ENCODE measurements around the gene BCKDK. TPM values are rescaled to one million over a fixed set of nuclear protein-coding genes. Genes with fewer than 3 reads are reported as not detected.
"Not testable (repeated sequence)": the region's sequence is repeated elsewhere in the genome, so short reads cannot be mapped to it uniquely, and the experiment has no call there.

The BCKDK gene
- total RNA-seq, 4 donors from 2014 or later: 60.7 to 85.3 (median 78.6) TPM

- DNase-seq (ENCODE audit: low spot score in 2 of 2): peak in 1 of 2 donors; percentile 88
- no peak overlapping the region for H3K4me3 ChIP-seq (ENCODE audit: low read depth, poor library complexity, severe bottlenecking)
- no peak for TF ChIP-seq CTCF (IDR thresholded peaks at IDR 0.05)
- WGBS, 2 donors: 51 to 71% methylated on average over 17 to 18 of the region's 22 CpGs
- intact Hi-C loops (cut with DNase I; ENCODE audit: low total_unique reads): loop anchor here (10.0 kb wide), 1 partner anchor 158 kb away; the partner anchor contains the start of gene HSD3B7
These were observed 35.0 kb downstream of the BCKDK start for GRCh38 chr16:31143011-31143693.

GRCh38 chr16:31143694-31144148 is 35.5 kb downstream of the BCKDK start:
- DNase-seq (ENCODE audit: low spot score in 2 of 2): no peak
- TF ChIP-seq POLR2A (IDR thresholded peaks at IDR 0.05): no peak
- TF ChIP-seq CTCF (IDR thresholded peaks at IDR 0.05): no peak
- intact Hi-C loops (cut with DNase I; ENCODE audit: low total_unique reads): loop anchor here (10.0 kb wide), 1 partner anchor 159 kb away; the partner anchor contains the start of gene HSD3B7

GRCh38 chr16:31144418-31144817 is 36.2 kb downstream of the BCKDK start:
- 65 to 67% methylated on average over 7 of the region's 7 CpGs for WGBS, 2 donors
- DNase-seq (ENCODE audit: low spot score in 2 of 2); H3K4me3 ChIP-seq (ENCODE audit: low read depth, poor library complexity, severe bottlenecking): not testable (repeated sequence)
- intact Hi-C loops (cut with DNase I; ENCODE audit: low total_unique reads): loop anchor here (10.0 kb wide), 1 partner anchor 160 kb away; the partner anchor contains the start of gene HSD3B7

More at GRCh38 chr16:31143694-31144148, 35.5 kb downstream of the BCKDK start:
- WGBS, 2 donors: 88 to 92% methylated on average over 8 of the region's 8 CpGs
- no peak overlapping the region for H3K4me3 ChIP-seq (ENCODE audit: low read depth, poor library complexity, severe bottlenecking)

GRCh38 chr16:31145398-31145990 is 37.3 kb downstream of the BCKDK start:
- intact Hi-C loops (cut with DNase I; ENCODE audit: low total_unique reads): loop anchor here (10.0 kb wide), 1 partner anchor 161 kb away; the partner anchor contains the start of gene HSD3B7
- TF ChIP-seq POLR2A (IDR thresholded peaks at IDR 0.05): no peak
- no peak for TF ChIP-seq CTCF (IDR thresholded peaks at IDR 0.05)
- DNase-seq (ENCODE audit: low spot score in 2 of 2): no peak
- H3K4me3 ChIP-seq (ENCODE audit: low read depth, poor library complexity, severe bottlenecking): no peak overlapping the region
- WGBS, 2 donors: 81 to 83% methylated on average over 12 of the region's 12 CpGs

- DNase-seq (ENCODE audit: low spot score in 2 of 2): no peak
- intact Hi-C loops (cut with DNase I; ENCODE audit: low total_unique reads): loop anchor here (10.0 kb wide), 1 partner anchor 163 kb away; the partner anchor contains the start of gene HSD3B7
- 90 to 97% methylated on average over 3 of the region's 3 CpGs for WGBS, 2 donors
- TF ChIP-seq CTCF (IDR thresholded peaks at IDR 0.05): no peak
- TF ChIP-seq POLR2A (IDR thresholded peaks at IDR 0.05): no peak
- no peak overlapping the region for H3K4me3 ChIP-seq (ENCODE audit: low read depth, poor library complexity, severe bottlenecking)
These were observed 39.4 kb downstream of the BCKDK start for GRCh38 chr16:31147574-31147973.

GRCh38 chr16:31148281-31148728 is 40.1 kb downstream of the BCKDK start:
- TF ChIP-seq CTCF (IDR thresholded peaks at IDR 0.05) (no peak), POLR2A (IDR thresholded peaks at IDR 0.05) (no peak)
- 2 to 28% methylated on average over 16 to 18 of the region's 40 CpGs for whole genome bisulfite sequencing, 2 donors
- DNase-seq (ENCODE audit: low spot score in 2 of 2): peak in 1 of 2 donors; percentile 87
- H3K4me3 ChIP-seq (ENCODE audit: low read depth, poor library complexity, severe bottlenecking): no peak overlapping the region
- intact Hi-C loops (cut with DNase I; ENCODE audit: low total_unique reads): loop anchor here (10.0 kb wide), 1 partner anchor 164 kb away; the partner anchor contains the start of gene HSD3B7
